NCI-H748 (cell line): Measurements from ENCODE around the gene NAT10.
A peak's percentile ranks its signal among the peaks of the same experiment; 100 is the strongest.
"Not testable (repeated sequence)": the region's sequence is repeated elsewhere in the genome, so short reads cannot be mapped to it uniquely, and the experiment has no call there.

Experiments
- DNase-seq: peaks from one replicate; lab custom pipeline; 2025; ENCODE audit not compliant: unreplicated experiment; lab: John Stamatoyannopoulos, UW

Gene NAT10

GRCh38 chr11:34105079-34105956, at the start of gene NAT10:
Gene NAT10 (plus strand): TSS chr11:34105629. CDS start chr11:34108226, 2,597 bp downstream.
- DNase-seq: peak; percentile 99

GRCh38 chr11:34056672-34057071, 48.8 kb upstream of the NAT10 start:
- DNase-seq: no peak

- DNase-seq: no peak
Observed at GRCh38 chr11:34063061-34063795, 42.2 kb upstream of the NAT10 start.

GRCh38 chr11:34064291-34064690, 41.1 kb upstream of the NAT10 start:
- no peak for DNase-seq

- DNase-seq: no peak
Observed at GRCh38 chr11:34065505-34066203, 39.8 kb upstream of the NAT10 start.

GRCh38 chr11:34066766-34067165, 38.7 kb upstream of the NAT10 start:
- DNase-seq: not testable (repeated sequence)

- DNase-seq: no peak
Observed at GRCh38 chr11:34067383-34068065, 37.9 kb upstream of the NAT10 start.

GRCh38 chr11:34068111-34068510, 37.3 kb upstream of the NAT10 start:
- DNase-seq: no peak

GRCh38 chr11:34071306-34071705, 34.1 kb upstream of the NAT10 start:
- not testable (repeated sequence) for DNase-seq

GRCh38 chr11:34072041-34072440, 33.4 kb upstream of the NAT10 start:
- DNase-seq: no peak

GRCh38 chr11:34072832-34073231, 32.6 kb upstream of the NAT10 start:
- DNase-seq: no peak

GRCh38 chr11:34074391-34074790, 31.0 kb upstream of the NAT10 start:
- DNase-seq: no peak

- no peak for DNase-seq
Observed at GRCh38 chr11:34075178-34075820, 30.1 kb upstream of the NAT10 start.

- DNase-seq: no peak
Observed at GRCh38 chr11:34080609-34081008, 24.8 kb upstream of the NAT10 start.

GRCh38 chr11:34084637-34085036, 20.8 kb upstream of the NAT10 start:
- DNase-seq: no peak

GRCh38 chr11:34086554-34087283, 18.7 kb upstream of the NAT10 start:
- DNase-seq: no peak

GRCh38 chr11:34091825-34092224, 13.6 kb upstream of the NAT10 start:
- no peak for DNase-seq

GRCh38 chr11:34094900-34095299, 10.5 kb upstream of the NAT10 start:
- not testable (repeated sequence) for DNase-seq

- DNase-seq: no peak
Observed at GRCh38 chr11:34098813-34099212, 6.6 kb upstream of the NAT10 start.

- DNase-seq: no peak
Observed at GRCh38 chr11:34104680-34105078, 750 bp upstream of the NAT10 start.
